ENCODE data around the gene MYO16. TPM values are rescaled to one million over a fixed set of nuclear protein-coding genes. Genes with fewer than 3 reads are reported as not detected.

The MYO16 gene
- total and polyA plus RNA-seq, 12 donors: 0.56 to 2.4 (median 1.4) TPM

- TF ChIP-seq POLR2A (IDR thresholded peaks at IDR 0.05) (no peak), CTCF (IDR thresholded peaks at IDR 0.05) (no peak)
- H3K4me1 ChIP-seq (replicated peaks in 1 of 2): no peaks in the 10 kb centered on the region
- no peaks in the 10 kb centered on the region for H3K36me3 ChIP-seq (replicated peaks in 1 of 2)
- intact Hi-C loops (cut with DNase I): no loop called here
- no peak overlapping the region for H3K27ac ChIP-seq
- no peak overlapping the region for H3K4me3 ChIP-seq
- DNase-seq: no peak
- 57 to 70% (median 64%) methylated on average over 3 of the region's 3 CpGs for WGBS, 4 donors
- no peaks in the 10 kb centered on the region for H3K9me3 ChIP-seq (replicated peaks in 1 of 3)
- H3K27me3 ChIP-seq: no peaks in the 10 kb centered on the region
These were observed 131.1 kb downstream of the MYO16 start for GRCh38 chr13:108760541-108760940.

GRCh38 chr13:108768035-108768434 lies 138.6 kb downstream of the MYO16 start:
- Histone ChIP-seq H3K27me3 (no peaks in the 10 kb centered on the region), H3K9me3 (replicated peaks in 1 of 3) (no peaks in the 10 kb centered on the region), H3K4me1 (replicated peaks in 1 of 2) (no peaks in the 10 kb centered on the region), H3K4me3 (no peak overlapping the region), H3K27ac (no peak overlapping the region), H3K36me3 (replicated peaks in 1 of 2) (no peaks in the 10 kb centered on the region)
- no peak for DNase-seq
- 69 to 80% (median 74%) methylated on average over 5 of the region's 5 CpGs for WGBS, 4 donors
- no peak for TF ChIP-seq POLR2A (IDR thresholded peaks at IDR 0.05)
- TF ChIP-seq CTCF (IDR thresholded peaks at IDR 0.05): no peak
- intact Hi-C loops (cut with DNase I): no loop called here

- Histone ChIP-seq H3K4me3 (no peak overlapping the region), H3K4me1 (replicated peaks in 1 of 2) (no peaks in the 10 kb centered on the region), H3K36me3 (replicated peaks in 1 of 2) (no peaks in the 10 kb centered on the region), H3K27ac (no peak overlapping the region), H3K27me3 (peaks cover 5% of the 10 kb centered on the region), H3K9me3 (replicated peaks in 1 of 3) (no peaks in the 10 kb centered on the region)
- no peak for TF ChIP-seq POLR2A (IDR thresholded peaks at IDR 0.05)
- intact Hi-C loops (cut with DNase I): no loop called here
- DNase-seq: no peak
- WGBS, 4 donors: 63 to 73% (median 71%) methylated on average over 10 of the region's 10 CpGs
These were observed 140.0 kb downstream of the MYO16 start for GRCh38 chr13:108769213-108770070.

- Histone ChIP-seq H3K9me3 (replicated peaks in 1 of 3) (no peaks in the 10 kb centered on the region), H3K27ac (no peak overlapping the region), H3K27me3 (peaks cover 5% of the 10 kb centered on the region), H3K4me1 (replicated peaks in 1 of 2) (no peaks in the 10 kb centered on the region), H3K4me3 (no peak overlapping the region), H3K36me3 (replicated peaks in 1 of 2) (no peaks in the 10 kb centered on the region)
- no peak for DNase-seq
- intact Hi-C loops (cut with DNase I): no loop called here
- 49 to 63% (median 55%) methylated on average over 8 of the region's 8 CpGs for WGBS, 4 donors
- no peak for TF ChIP-seq POLR2A (IDR thresholded peaks at IDR 0.05)
- no peak for TF ChIP-seq CTCF (IDR thresholded peaks at IDR 0.05)
These were observed 146.2 kb downstream of the MYO16 start for GRCh38 chr13:108775597-108775996.

GRCh38 chr13:108776650-108777049 lies 147.2 kb downstream of the MYO16 start:
- intact Hi-C loops (cut with DNase I): no loop called here
- H3K9me3 ChIP-seq (replicated peaks in 1 of 3): no peaks in the 10 kb centered on the region
- WGBS, 4 donors: 31 to 44% (median 42%) methylated on average over 3 of the region's 3 CpGs
- H3K27me3 ChIP-seq: peaks cover 5% of the 10 kb centered on the region
- no peak for DNase-seq
- TF ChIP-seq POLR2A (IDR thresholded peaks at IDR 0.05): no peak
- TF ChIP-seq CTCF (IDR thresholded peaks at IDR 0.05): no peak
- no peaks in the 10 kb centered on the region for H3K4me1 ChIP-seq (replicated peaks in 1 of 2)
- H3K4me3 ChIP-seq: no peak overlapping the region
- H3K36me3 ChIP-seq (replicated peaks in 1 of 2): no peaks in the 10 kb centered on the region
- no peak overlapping the region for H3K27ac ChIP-seq
